GM18498 (cell line): Measurements from ENCODE around the gene PREX1.

ENCODE experiments used
- ATAC-seq: cut with Tn5 transposase; IDR thresholded peaks from one replicate; pipeline ENCODE4 v1.9.1; 2021; ENCODE audit warnings: mild to moderate bottlenecking, moderate library complexity; ENCODE audit not compliant: unreplicated experiment

The PREX1 gene

GRCh38 chr20:48595495-48596333 is 232.1 kb downstream of the PREX1 start:
- ATAC-seq, result no peak

- no peak for ATAC-seq
Measured at GRCh38 chr20:48594533-48594932, 233.3 kb downstream of the PREX1 start.

GRCh38 chr20:48592107-48592940 is 235.5 kb downstream of the PREX1 start:
- no peak for ATAC-seq

- ATAC-seq, result no peak
Measured at GRCh38 chr20:48586730-48587129, 241.1 kb downstream of the PREX1 start.

GRCh38 chr20:48585061-48585870 is 242.5 kb downstream of the PREX1 start:
- no peak for ATAC-seq

- ATAC-seq, result no peak
Measured at GRCh38 chr20:48584391-48585060, 243.3 kb downstream of the PREX1 start.

GRCh38 chr20:48583801-48584200 is 244.0 kb downstream of the PREX1 start:
- ATAC-seq, result no peak

- no peak for ATAC-seq
Measured at GRCh38 chr20:48583171-48583570, 244.6 kb downstream of the PREX1 start.

GRCh38 chr20:48582673-48582985 is 245.2 kb downstream of the PREX1 start:
- no peak for ATAC-seq

GRCh38 chr20:48581167-48581566 is 246.6 kb downstream of the PREX1 start:
- ATAC-seq, result no peak

GRCh38 chr20:48578397-48579098 is 249.3 kb downstream of the PREX1 start:
- no peak for ATAC-seq

GRCh38 chr20:48577557-48577956 is 250.2 kb downstream of the PREX1 start:
- ATAC-seq, result no peak

GRCh38 chr20:48574383-48574782 is 253.4 kb downstream of the PREX1 start:
- ATAC-seq, result no peak
